Measurements from ENCODE around the gene DHRSX. TPM values are rescaled to one million over a fixed set of nuclear protein-coding genes. Genes with fewer than 3 reads are reported as not detected.
"Not testable (repeated sequence)": the region's sequence is repeated elsewhere in the genome, so short reads cannot be mapped to it uniquely, and the experiment has no call there.

DHRSX gene
- total RNA-seq, 1 donor from 2014 or later: 29.9 TPM

DNA sequence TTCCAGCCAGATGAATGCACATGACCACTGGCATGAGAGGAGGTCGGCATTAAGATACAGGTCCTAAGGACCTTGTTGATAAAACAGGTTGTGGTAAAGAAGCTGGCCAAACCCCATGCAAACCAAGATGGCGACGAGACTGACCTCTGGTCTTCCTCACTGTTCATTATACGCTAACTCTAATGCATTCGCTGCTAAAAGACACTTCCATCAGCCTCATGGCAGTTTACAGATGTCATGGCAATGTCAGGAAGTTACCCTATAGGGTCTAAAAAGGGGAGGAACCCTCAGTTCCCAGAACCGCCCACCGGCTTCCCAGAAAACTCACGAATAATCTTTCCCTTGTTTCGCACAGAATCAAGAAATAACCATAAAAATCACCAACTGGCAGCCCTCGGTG is 182.4 kb downstream of the DHRSX start:
- ATAC-seq (ENCODE audit: poor library complexity) (no peak), DNase-seq (no peak)
- intact Hi-C loops (cut with DNase I): no loop called here

DNA sequence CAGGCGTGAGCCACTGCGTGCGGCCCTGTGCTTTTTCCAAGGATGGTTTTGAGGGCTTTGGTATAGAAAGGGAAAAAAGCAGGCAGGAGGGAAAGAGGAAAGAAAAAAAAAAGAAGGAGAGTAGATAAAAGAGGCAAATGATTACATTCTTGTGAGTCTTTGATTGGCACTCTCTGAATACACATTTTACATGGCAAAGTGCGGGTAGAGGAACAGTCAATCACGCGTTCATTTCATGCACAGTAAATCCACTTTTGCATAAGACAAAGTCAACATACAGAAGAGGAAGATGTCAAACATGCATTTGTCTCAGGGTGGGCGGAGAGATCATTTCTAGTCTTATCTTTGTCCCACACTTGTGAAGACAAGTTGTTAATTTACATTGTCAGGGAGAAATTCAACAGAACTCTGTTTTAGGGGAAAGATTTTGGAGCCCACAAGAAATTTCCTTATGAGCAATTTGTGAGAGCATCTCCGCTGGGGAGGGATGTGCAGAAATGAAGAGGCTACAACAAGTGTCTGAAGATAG is 183.2 kb downstream of the DHRSX start:
- no peak for DNase-seq
- no peak for ATAC-seq (ENCODE audit: poor library complexity)
- intact Hi-C loops (cut with DNase I): no loop called here

DNA sequence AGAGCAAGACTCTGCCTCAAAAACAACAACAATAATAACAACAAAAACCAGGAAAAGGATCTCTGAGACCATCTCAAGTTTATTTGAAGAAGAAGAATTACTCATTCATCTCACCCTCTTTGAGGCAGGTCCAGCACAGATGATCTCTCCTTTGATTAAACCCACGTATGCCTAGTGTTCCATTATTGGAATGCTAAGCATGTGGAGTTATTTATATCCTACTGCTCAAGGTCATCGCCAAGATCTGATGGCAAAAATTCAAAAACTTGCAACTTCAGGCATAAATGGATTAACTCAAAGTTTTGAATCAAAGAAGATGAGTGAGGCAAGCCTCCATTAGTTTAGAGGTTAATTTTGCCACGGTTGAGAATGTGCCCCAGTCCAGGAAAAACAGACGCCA is 184.2 kb downstream of the DHRSX start:
- no peak for ATAC-seq (ENCODE audit: poor library complexity)
- intact Hi-C loops (cut with DNase I): no loop called here

DNA sequence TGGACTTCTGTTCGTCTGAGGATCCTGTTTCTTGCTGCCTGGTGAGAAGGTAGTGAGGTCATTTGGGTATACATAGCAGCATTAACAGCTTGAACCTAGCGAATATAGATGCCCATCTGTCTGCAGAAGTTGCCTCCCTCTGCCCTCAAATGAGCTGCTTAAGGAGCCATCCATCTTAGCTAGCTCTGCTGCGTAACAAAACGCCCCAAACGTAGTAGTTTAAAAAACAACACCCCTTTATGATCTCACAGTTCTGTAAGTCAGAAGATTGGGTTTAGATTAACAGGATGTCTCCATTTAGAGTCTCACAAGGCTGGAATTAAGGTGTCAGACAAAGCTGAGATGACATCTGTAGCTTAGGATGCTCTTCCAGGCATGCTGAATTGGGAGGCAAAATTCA is 185.3 kb downstream of the DHRSX start:
- ATAC-seq (ENCODE audit: poor library complexity) (no peak), DNase-seq (no peak)
- intact Hi-C loops (cut with DNase I): no loop called here

More for the DNA sequence above, 184.2 kb downstream of the DHRSX start:
- no peak for DNase-seq

DNA sequence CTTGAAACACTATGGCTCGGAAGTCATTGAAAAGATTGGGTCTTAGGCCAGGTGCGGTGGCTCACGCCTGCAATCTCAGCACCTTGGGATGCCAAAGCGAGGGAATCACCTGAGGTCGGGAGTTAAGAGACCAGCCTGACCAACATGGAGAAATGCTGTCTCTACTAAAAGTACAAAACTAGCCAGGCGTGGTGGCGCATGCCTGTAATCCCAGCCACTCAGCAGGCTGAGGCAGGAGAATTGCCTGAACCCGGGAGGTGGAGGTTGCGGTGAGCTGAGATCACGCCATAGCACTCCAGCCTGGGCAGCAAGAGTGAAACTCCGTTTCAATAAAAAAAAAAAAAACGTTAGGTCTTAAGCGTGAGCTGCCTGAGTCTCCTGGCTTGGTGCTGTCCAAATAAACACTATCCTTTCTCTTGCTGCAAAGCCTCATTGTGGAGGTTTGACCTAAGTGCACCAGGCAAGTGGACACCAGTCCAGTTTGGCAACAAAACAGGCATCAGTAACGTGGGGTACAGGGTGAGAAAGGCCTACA is 185.9 kb downstream of the DHRSX start:
- intact Hi-C loops (cut with DNase I): no loop called here
- ATAC-seq (ENCODE audit: poor library complexity) (no peak), DNase-seq (no peak)

DNA sequence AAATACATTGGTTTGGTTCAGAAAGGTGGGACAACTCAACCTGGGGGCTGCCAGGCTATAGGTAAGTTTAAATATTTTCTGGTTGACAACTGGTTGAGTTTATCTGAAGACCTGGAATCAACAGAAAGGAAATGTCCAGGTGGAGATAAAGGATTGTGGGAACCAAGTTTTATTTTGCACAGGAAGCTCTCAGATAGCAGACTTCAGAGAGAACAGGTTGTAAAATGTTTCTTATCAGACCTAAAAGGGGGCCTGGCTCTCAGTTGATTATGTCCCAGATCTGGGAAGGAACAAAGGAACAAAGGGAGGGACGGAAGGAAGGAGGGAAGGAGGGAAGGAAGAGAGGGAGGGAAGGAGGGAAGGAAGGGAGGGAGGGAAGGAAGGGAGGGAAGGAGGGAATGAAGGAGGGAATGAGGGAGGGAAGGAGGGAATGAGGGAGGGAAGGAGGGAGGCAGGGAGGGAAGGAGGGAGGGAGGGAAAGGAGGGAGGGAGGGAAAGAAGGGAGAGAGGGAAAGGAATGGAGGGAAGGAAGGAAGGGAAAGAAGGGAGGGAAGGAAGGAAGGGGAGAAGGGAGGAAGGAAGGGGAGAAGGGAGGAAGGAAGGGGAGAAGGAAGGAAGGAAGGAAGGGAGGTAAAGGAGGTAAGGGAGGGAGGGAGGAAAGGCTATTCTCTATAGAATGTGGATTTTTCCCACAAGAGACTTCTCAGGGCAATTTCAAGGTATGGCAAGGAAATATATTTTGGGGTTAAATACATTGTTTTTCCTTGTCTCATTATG is 186.7 kb downstream of the DHRSX start:
- intact Hi-C loops (cut with DNase I): no loop called here
- ATAC-seq (ENCODE audit: poor library complexity) (no peak), DNase-seq (no peak)

DNA sequence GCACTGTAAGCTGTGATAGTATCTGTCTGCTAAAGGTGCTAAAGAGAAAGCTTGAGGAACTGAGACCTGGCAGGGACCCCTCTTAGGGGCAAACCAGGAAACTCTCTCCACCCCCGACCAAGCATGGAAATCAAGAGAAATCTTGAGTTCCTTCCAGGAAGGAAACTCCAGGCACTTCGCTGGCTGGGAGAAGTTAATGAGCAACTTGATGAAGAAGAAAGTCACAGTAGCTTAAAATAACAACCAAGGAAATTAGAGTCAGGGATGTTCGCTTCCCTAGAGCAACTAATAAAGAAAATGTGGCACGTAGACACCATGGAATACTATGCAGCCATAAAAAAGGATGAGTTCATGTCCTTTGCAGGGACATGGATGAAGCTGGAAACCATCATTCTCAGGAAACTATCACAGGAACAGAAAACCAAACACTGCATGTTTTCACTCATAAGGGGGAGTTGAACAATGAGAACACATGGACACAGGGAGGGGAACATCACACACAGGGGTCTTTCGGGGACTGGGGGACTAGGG is 188.7 kb downstream of the DHRSX start:
- ATAC-seq (ENCODE audit: poor library complexity); intact Hi-C loops (cut with DNase I); DNase-seq: not testable (repeated sequence)

DNA sequence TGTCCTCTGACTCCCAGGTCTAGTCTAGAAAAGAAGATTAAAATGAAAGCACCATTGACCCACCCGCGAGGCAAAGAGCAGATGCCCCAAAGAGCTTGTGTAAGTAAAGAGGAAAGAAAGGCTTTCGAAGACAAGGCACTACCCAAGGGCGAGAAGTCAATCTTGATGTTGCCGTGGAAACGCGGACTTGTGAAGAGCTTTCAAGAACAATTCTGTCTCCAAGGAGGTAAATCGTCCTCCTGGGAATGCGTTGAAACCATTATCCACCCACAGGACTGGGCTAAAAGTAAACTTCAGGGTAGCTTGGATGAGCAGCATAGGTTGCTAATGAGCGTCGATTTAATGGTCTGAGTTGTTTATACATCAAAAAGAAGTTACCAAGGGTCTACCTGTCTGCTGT is 189.3 kb downstream of the DHRSX start:
- DNase-seq: no peak
- intact Hi-C loops (cut with DNase I): no loop called here
- ATAC-seq (ENCODE audit: poor library complexity): no peak

DNA sequence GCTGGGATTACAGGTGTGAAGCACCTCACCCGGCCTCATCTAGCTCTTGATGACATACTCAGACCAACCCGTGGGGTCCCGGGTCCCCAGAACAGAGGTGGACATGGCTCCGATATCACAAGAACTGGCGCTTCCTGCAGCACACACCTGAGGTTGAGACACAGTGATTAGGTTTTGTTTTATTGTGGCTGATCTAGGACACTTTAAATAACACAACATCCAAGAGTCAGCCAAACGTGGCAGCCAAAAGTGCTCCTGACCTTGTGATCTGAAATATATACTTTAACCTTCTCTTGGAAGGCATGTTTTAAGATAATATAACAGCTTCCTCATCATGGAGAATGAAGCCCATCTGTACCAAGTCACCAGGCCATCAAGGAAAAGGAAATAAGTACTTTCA is 198.9 kb downstream of the DHRSX start:
- ATAC-seq (ENCODE audit: poor library complexity): no peak
- intact Hi-C loops (cut with DNase I): no loop called here
- DNase-seq: no peak

DNA sequence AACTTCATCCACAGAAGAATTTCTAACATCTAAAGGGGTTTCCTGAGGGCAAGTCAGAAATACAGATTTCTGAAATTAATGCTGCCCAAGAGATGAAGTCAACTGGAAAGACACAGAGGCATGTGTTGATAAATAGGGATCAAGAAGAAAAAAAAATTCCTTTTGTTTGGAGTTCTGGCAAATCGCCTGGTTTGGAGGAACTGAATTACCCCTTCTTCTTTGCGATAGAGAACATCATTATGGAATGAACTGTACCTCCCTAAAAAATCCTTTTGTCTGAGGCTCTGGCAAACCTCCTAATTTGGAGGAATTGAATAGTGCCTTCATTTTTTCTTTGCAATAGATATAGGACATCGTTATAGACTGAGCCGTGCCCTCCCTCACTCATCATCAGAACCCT is 200.9 kb downstream of the DHRSX start:
- ATAC-seq (ENCODE audit: poor library complexity): no peak
- intact Hi-C loops (cut with DNase I): no loop called here
- DNase-seq: no peak

DNA sequence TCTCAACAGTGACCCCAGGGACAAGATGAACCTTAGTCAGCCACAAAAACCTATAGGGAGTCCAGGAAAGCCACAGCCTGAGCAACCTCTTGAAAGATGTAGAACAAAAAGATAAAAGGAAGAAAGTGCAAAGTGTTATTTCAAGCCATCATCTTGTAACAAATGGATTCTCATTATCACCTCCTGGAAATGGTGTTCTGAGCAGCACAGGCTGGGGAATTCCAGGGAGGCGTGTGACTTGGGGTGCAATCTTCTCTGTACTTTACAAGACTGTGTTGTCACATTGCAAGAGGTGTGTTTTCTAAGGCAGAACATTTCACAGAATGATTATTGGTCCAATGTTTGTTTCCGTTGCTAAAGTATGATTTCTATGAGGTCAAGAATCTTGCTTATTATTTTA is 214.0 kb downstream of the DHRSX start:
- intact Hi-C loops (cut with DNase I): loop anchor here (10.0 kb wide), 1 partner anchor 308 kb away; no protein-coding TSS in a partner anchor
- DNase-seq (no peak), ATAC-seq (ENCODE audit: poor library complexity) (no peak)

DNA sequence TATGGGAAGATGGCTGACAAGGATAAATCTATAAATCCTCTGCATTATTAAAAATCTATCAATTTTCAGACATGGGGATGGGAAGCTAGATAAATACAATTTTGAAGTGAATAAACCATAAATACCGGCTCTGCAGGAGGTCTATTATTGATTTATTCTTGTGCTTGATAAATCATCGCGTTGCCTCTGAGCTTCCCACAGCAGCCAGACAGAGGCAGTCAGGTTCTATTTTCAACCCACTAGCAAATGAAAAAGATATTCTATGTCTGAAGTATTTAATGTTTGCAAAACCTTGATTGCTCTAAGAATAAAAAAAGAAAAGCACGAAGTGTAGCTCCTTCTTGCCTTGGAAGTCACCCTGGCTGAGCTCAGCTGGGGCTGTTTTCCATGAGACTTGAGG is 216.2 kb downstream of the DHRSX start:
- DNase-seq (no peak), ATAC-seq (ENCODE audit: poor library complexity) (no peak)
- intact Hi-C loops (cut with DNase I): loop anchor here (10.0 kb wide), 1 partner anchor 310 kb away; no protein-coding TSS in a partner anchor

DNA sequence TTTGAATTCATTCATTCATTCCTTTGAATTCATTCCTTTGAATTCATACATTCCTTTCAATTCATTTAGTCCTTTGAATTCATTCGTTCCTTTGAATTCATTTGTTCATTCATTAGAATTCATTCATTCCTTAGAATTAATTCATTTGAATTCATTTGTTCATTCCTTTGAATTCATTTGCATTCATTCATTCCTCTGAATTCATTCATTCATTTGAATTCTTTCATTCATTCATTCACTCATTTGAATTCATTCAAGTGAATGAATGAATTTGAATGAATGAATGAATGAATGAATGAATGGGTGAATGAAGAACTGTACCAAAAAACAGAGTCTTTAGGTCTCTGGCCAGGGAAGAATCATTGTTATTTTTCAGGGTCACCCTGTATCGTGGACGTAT is 216.6 kb downstream of the DHRSX start:
- ATAC-seq (ENCODE audit: poor library complexity) (no peak), DNase-seq (no peak)
- intact Hi-C loops (cut with DNase I): loop anchor here (10.0 kb wide), 1 partner anchor 311 kb away; no protein-coding TSS in a partner anchor

DNA sequence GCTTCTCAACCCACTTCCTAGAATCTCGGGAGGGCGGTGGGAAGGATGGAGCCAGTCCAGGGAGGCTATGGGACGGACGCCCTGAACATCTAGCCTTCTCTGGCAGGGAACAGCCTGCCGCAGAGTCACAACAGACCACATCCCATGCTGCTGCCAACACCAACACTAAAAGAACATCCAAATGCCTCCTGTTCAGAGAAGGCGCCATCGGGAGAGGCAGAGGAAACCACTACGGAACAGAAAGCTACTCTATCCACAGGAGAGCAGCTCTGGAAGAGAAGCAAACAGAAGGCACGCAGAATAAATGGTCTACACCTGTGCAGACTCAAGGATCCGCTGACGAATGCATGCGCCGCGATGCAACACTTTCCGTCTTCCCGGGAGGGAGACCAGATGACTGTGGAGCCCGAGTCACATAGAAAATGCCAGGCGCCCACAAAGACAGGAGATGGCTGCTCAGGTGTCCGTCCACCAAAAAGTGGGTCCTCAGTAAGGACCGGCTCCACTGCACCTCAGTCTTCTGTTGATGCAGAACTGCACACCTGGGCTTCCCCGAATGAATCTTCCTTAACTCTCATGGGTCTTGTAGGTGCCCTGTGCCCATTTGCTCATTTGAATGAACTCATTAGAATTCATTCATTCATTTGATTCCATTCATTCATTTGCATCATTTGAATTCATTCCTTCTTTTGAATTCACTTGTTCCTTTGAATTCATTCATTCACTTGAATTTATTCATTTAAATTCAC is 217.5 kb downstream of the DHRSX start:
- ATAC-seq (ENCODE audit: poor library complexity) (no peak), DNase-seq (no peak)
- intact Hi-C loops (cut with DNase I): loop anchor here (10.0 kb wide), 1 partner anchor 312 kb away; no protein-coding TSS in a partner anchor

DNA sequence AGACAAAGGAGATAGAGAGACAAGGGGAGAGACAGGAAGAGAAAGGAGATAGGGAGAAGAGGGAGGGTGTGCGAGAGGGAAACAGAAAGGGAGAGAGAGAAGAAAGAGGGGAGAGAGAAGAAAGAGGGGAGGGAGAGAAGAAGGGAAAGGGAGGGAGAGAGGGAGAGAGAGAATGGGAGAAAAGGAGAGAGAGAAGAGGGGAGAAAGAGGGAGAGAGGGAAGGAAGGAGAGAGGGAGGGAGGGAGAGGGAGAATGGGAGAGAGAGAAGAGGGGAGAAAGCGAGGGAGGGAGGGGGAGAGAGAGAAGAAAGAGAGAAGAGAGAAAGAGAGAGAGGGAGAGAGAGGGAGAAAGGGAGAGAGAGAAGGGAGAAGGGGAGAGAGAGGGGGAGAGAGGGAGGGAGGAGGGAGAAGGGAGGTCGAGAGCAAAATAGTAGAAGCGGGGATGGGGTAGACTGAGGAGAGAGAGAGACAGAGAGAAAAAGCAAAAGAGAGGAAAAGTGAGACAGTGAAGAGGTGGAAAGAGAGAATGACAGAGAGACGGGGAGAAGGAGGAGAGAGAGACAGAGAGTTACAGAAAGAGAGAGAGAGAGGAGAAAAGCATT is 218.2 kb downstream of the DHRSX start:
- intact Hi-C loops (cut with DNase I): loop anchor here (10.0 kb wide), 1 partner anchor 312 kb away; no protein-coding TSS in a partner anchor
- DNase-seq: no peak
- no peak for ATAC-seq (ENCODE audit: poor library complexity)

DNA sequence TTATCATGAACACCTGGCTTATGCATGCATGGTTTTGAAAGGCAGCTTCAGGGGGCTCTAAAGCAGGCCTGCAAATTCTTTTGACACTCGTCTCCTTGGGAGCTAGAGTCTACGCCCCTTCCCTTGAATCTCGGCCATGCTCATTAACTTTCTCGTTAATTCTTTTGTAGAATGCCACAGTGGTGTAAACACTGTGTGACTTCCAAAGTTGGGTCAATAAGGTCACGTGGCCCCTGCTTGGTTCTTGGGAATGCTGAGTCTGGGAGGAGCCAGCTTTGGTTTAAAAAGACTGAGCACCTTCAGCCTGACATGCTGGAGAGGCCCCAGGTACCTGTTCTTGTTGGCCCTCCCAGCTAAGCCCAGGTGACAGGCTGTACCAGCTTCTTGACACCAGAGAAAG is 228.4 kb downstream of the DHRSX start:
- no peak for DNase-seq
- ATAC-seq (ENCODE audit: poor library complexity): no peak
- intact Hi-C loops (cut with DNase I): no loop called here

DNA sequence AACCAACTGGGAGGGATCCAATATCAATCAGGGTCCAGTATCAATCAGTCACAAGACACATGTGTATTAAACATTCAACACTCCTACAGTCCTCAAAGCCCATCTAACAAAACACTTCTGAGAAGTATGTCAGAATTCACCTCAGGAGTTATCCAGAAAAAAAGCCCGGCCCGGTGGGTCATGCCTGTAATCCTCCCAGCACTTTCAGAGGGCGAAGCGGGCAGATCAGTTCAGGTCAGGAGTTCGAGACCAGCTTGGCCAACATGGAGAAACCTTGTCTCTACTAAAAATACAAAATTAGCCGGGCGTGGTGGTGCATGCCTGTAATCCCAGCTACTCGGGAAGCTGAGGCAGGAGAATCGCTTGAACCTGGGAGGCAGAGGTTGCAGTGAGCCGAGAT is 229.2 kb downstream of the DHRSX start:
- intact Hi-C loops (cut with DNase I); ATAC-seq (ENCODE audit: poor library complexity); DNase-seq: not testable (repeated sequence)

DNA sequence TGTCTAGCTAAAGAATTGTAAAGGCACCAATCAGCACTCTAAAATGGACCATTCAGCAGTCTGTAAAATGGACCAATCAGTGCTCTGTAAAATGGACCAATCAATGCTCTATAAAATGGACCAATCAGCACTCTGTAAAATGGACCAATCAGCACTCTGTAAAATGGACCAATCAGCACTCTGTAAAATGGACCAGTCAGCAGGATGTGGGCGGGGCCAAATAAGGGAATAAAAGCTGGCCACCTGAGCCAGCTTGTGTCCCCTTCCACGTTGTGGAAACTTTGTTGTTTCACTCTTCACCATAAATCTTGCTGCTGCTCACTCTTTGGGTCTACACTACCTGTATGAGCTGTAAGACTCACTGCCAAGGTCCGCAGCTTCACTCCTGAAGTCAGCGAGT is 230.0 kb downstream of the DHRSX start:
- intact Hi-C loops (cut with DNase I); ATAC-seq (ENCODE audit: poor library complexity); DNase-seq: not testable (repeated sequence)

DNA sequence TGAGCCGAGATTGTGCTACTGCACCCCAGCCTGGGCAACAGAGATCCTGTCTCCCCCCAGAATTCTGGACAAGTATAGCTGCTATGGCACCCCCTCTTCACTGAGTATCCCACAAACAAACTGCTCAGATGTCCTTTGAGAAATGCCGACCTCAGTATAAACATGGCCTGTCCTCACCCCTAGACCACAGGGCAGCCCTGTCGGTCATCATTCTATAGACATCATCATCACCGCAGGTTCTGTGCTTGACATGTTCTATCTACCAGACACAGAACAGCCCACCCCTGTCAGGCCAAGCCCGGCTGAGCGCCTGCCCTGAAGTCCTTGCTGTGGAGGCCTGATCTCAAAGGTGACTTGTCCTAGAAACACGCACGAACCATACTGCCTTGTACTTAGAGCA is 232.9 kb downstream of the DHRSX start:
- ATAC-seq (ENCODE audit: poor library complexity): no peak
- DNase-seq: no peak
- intact Hi-C loops (cut with DNase I): no loop called here

Measured in Right ventricle myocardium superior (tissue), 1 donor.